ENCODE results near the gene BFSP1.

GRCh38 chr20:17471606-17472187 lies 59.5 kb downstream of the BFSP1 start:
- no peak for TF ChIP-seq EZH2 (IDR thresholded peaks at IDR 0.05; ENCODE audit: insufficient read depth, low read length)
- TF ChIP-seq, protein P1, sequence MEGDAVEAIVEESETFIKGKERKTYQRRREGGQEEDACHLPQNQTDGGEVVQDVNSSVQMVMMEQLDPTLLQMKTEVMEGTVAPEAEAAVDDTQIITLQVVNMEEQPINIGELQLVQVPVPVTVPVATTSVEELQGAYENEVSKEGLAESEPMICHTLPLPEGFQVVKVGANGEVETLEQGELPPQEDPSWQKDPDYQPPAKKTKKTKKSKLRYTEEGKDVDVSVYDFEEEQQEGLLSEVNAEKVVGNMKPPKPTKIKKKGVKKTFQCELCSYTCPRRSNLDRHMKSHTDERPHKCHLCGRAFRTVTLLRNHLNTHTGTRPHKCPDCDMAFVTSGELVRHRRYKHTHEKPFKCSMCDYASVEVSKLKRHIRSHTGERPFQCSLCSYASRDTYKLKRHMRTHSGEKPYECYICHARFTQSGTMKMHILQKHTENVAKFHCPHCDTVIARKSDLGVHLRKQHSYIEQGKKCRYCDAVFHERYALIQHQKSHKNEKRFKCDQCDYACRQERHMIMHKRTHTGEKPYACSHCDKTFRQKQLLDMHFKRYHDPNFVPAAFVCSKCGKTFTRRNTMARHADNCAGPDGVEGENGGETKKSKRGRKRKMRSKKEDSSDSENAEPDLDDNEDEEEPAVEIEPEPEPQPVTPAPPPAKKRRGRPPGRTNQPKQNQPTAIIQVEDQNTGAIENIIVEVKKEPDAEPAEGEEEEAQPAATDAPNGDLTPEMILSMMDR (IDR thresholded peaks at IDR 0.05; ENCODE audit: insufficient read depth, low read depth, low read length): no peak

Measured in astrocyte (in vitro differentiated cells and primary cell).